Measurements from ENCODE around the gene SST. TPM values are rescaled to one million over a fixed set of nuclear protein-coding genes. Genes with fewer than 3 reads are reported as not detected.
"Not testable (repeated sequence)": the region's sequence is repeated elsewhere in the genome, so short reads cannot be mapped to it uniquely, and the experiment has no call there.

The SST gene
- total RNA-seq, 2 donors from 2014 or later = not detected

- H3K9me3 ChIP-seq (ENCODE audit: control insufficient read depth, low read length, poor library complexity, severe bottlenecking) = no peaks in the 10 kb centered on the region
- ATAC-seq = no peak
- no peak overlapping the region for H3K4me3 Mint-ChIP-seq
- H3K4me1 Mint-ChIP-seq = peaks cover 5% of the 10 kb centered on the region
- DNase-seq = no peak
- peaks cover 4% of the 10 kb centered on the region for H3K36me3 Mint-ChIP-seq (ENCODE audit: low read depth)
- no peak overlapping the region for H3K27ac Mint-ChIP-seq
- peaks cover 83% of the 10 kb centered on the region for H3K27me3 Mint-ChIP-seq
Measured at GRCh38 chr3:187677604-187678003, 7.4 kb upstream of the SST start.

GRCh38 chr3:187673012-187673411 is 2.8 kb upstream of the SST start:
- no peak overlapping the region for H3K27ac Mint-ChIP-seq
- no peaks in the 10 kb centered on the region for H3K9me3 ChIP-seq (ENCODE audit: control insufficient read depth, low read length, poor library complexity, severe bottlenecking)
- peaks cover 3% of the 10 kb centered on the region for H3K4me1 Mint-ChIP-seq
- DNase-seq (no peak), ATAC-seq (no peak)
- peaks cover 82% of the 10 kb centered on the region for H3K27me3 Mint-ChIP-seq
- peaks cover 8% of the 10 kb centered on the region for H3K36me3 Mint-ChIP-seq (ENCODE audit: low read depth)
- H3K4me3 Mint-ChIP-seq = no peak overlapping the region

GRCh38 chr3:187667526-187667925 is 2.7 kb downstream of the SST start:
- Mint-ChIP-seq H3K4me1 (no peaks in the 10 kb centered on the region), H3K27me3 (peaks cover 64% of the 10 kb centered on the region), H3K27ac (no peak overlapping the region), H3K4me3 (no peak overlapping the region), H3K36me3 (ENCODE audit: low read depth) (peaks cover 8% of the 10 kb centered on the region)
- no peak for ATAC-seq
- no peaks in the 10 kb centered on the region for H3K9me3 ChIP-seq (ENCODE audit: control insufficient read depth, low read length, poor library complexity, severe bottlenecking)
- no peak for DNase-seq

- ATAC-seq (no peak), DNase-seq (no peak)
- H3K4me3 Mint-ChIP-seq = no peak overlapping the region
- no peaks in the 10 kb centered on the region for H3K9me3 ChIP-seq (ENCODE audit: control insufficient read depth, low read length, poor library complexity, severe bottlenecking)
- H3K4me1 Mint-ChIP-seq = no peaks in the 10 kb centered on the region
- H3K36me3 Mint-ChIP-seq (ENCODE audit: low read depth) = peaks cover 5% of the 10 kb centered on the region
- H3K27ac Mint-ChIP-seq = no peak overlapping the region
- H3K27me3 Mint-ChIP-seq = peaks cover 56% of the 10 kb centered on the region
Measured at GRCh38 chr3:187665764-187666402, 4.3 kb downstream of the SST start.

GRCh38 chr3:187665010-187665409 is 5.2 kb downstream of the SST start:
- peaks cover 56% of the 10 kb centered on the region for H3K27me3 Mint-ChIP-seq
- no peak overlapping the region for H3K4me3 Mint-ChIP-seq
- no peaks in the 10 kb centered on the region for H3K9me3 ChIP-seq (ENCODE audit: control insufficient read depth, low read length, poor library complexity, severe bottlenecking)
- peaks cover 4% of the 10 kb centered on the region for H3K36me3 Mint-ChIP-seq (ENCODE audit: low read depth)
- no peak overlapping the region for H3K27ac Mint-ChIP-seq
- H3K4me1 Mint-ChIP-seq = no peaks in the 10 kb centered on the region
- DNase-seq (no peak), ATAC-seq (no peak)

- H3K36me3 Mint-ChIP-seq (ENCODE audit: low read depth) = peaks cover 4% of the 10 kb centered on the region
- DNase-seq = no peak
- peaks cover 44% of the 10 kb centered on the region for H3K27me3 Mint-ChIP-seq
- H3K9me3 ChIP-seq (ENCODE audit: control insufficient read depth, low read length, poor library complexity, severe bottlenecking) = no peaks in the 10 kb centered on the region
- H3K4me1 Mint-ChIP-seq = no peaks in the 10 kb centered on the region
- no peak overlapping the region for H3K27ac Mint-ChIP-seq
- no peak overlapping the region for H3K4me3 Mint-ChIP-seq
- ATAC-seq = no peak
Measured at GRCh38 chr3:187662848-187663409, 7.3 kb downstream of the SST start.

- no peak for DNase-seq
- no peaks in the 10 kb centered on the region for H3K9me3 ChIP-seq (ENCODE audit: control insufficient read depth, low read length, poor library complexity, severe bottlenecking)
- Mint-ChIP-seq H3K27me3 (peaks cover 47% of the 10 kb centered on the region), H3K4me3 (no peak overlapping the region), H3K27ac (no peak overlapping the region), H3K36me3 (ENCODE audit: low read depth) (peaks cover 3% of the 10 kb centered on the region), H3K4me1 (no peaks in the 10 kb centered on the region)
- no peak for ATAC-seq
Measured at GRCh38 chr3:187661267-187661666, 8.9 kb downstream of the SST start.

- Mint-ChIP-seq H3K36me3 (ENCODE audit: low read depth) (no peaks in the 10 kb centered on the region), H3K27me3 (peaks cover 74% of the 10 kb centered on the region), H3K4me1 (no peaks in the 10 kb centered on the region), H3K4me3 (no peak overlapping the region), H3K27ac (no peak overlapping the region)
- ATAC-seq (no peak), DNase-seq (no peak)
- no peaks in the 10 kb centered on the region for H3K9me3 ChIP-seq (ENCODE audit: control insufficient read depth, low read length, poor library complexity, severe bottlenecking)
Measured at GRCh38 chr3:187651282-187651681, 18.9 kb downstream of the SST start.

GRCh38 chr3:187648177-187648576 is 22.0 kb downstream of the SST start:
- Mint-ChIP-seq H3K4me1 (no peaks in the 10 kb centered on the region), H3K4me3 (no peak overlapping the region), H3K36me3 (ENCODE audit: low read depth) (no peaks in the 10 kb centered on the region), H3K27me3 (peaks cover 57% of the 10 kb centered on the region), H3K27ac (no peak overlapping the region)
- H3K9me3 ChIP-seq (ENCODE audit: control insufficient read depth, low read length, poor library complexity, severe bottlenecking) = no peaks in the 10 kb centered on the region
- DNase-seq (no peak), ATAC-seq (no peak)

- no peaks in the 10 kb centered on the region for H3K9me3 ChIP-seq (ENCODE audit: control insufficient read depth, low read length, poor library complexity, severe bottlenecking)
- DNase-seq (no peak), ATAC-seq (no peak)
- Mint-ChIP-seq H3K27me3 (peaks cover 51% of the 10 kb centered on the region), H3K36me3 (ENCODE audit: low read depth) (no peaks in the 10 kb centered on the region), H3K4me1 (no peaks in the 10 kb centered on the region), H3K4me3 (no peak overlapping the region), H3K27ac (no peak overlapping the region)
Measured at GRCh38 chr3:187646906-187647660, 23.1 kb downstream of the SST start.

- H3K27ac Mint-ChIP-seq; ATAC-seq; H3K9me3 ChIP-seq (ENCODE audit: control insufficient read depth, low read length, poor library complexity, severe bottlenecking); H3K36me3 Mint-ChIP-seq (ENCODE audit: low read depth); DNase-seq; H3K4me3 Mint-ChIP-seq; H3K4me1 Mint-ChIP-seq: not testable (repeated sequence)
- H3K27me3 Mint-ChIP-seq = peaks cover 40% of the 10 kb centered on the region
Measured at GRCh38 chr3:187645379-187645778, 24.8 kb downstream of the SST start.

- ATAC-seq = no peak
- H3K36me3 Mint-ChIP-seq (ENCODE audit: low read depth) = peaks cover 3% of the 10 kb centered on the region
- no peaks in the 10 kb centered on the region for H3K9me3 ChIP-seq (ENCODE audit: control insufficient read depth, low read length, poor library complexity, severe bottlenecking)
Measured at GRCh38 chr3:187642861-187643260, 27.3 kb downstream of the SST start.

GRCh38 chr3:187641320-187642016 is 28.7 kb downstream of the SST start:
- DNase-seq (no peak), ATAC-seq (no peak)
- no peaks in the 10 kb centered on the region for H3K9me3 ChIP-seq (ENCODE audit: control insufficient read depth, low read length, poor library complexity, severe bottlenecking)
- H3K4me1 Mint-ChIP-seq = no peaks in the 10 kb centered on the region
- peaks cover 3% of the 10 kb centered on the region for H3K36me3 Mint-ChIP-seq (ENCODE audit: low read depth)
- peaks cover 16% of the 10 kb centered on the region for H3K27me3 Mint-ChIP-seq
- no peak overlapping the region for H3K27ac Mint-ChIP-seq
- H3K4me3 Mint-ChIP-seq = no peak overlapping the region

More at GRCh38 chr3:187642861-187643260, 27.3 kb downstream of the SST start:
- H3K4me3 Mint-ChIP-seq = no peak overlapping the region
- H3K4me1 Mint-ChIP-seq = no peaks in the 10 kb centered on the region
- no peak overlapping the region for H3K27ac Mint-ChIP-seq
- no peak for DNase-seq
- H3K27me3 Mint-ChIP-seq = peaks cover 27% of the 10 kb centered on the region

Data from T-helper 17 cell (primary cell).